Measurements from ENCODE around the gene GRM5.

DNA sequence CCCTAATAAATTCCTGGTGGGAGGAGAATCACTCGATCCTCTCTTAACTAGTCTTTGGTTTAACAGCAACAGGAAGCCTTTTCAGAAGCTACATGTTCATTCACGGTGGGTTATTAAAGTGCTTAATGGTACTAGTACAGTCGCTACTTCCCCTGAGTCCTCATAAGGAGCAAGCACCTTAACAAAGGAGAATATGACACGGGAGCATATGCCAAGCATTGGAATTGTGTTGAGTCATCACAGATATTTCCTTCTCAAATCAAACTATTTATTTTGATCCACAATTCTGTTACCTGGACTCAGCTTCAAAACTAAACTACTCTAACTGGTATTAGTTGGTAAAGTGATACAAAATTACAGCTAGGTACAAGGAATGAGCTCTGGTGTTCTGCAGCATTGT is 550.8 kb downstream of the GRM5 start:
- TF ChIP-seq, protein P1, sequence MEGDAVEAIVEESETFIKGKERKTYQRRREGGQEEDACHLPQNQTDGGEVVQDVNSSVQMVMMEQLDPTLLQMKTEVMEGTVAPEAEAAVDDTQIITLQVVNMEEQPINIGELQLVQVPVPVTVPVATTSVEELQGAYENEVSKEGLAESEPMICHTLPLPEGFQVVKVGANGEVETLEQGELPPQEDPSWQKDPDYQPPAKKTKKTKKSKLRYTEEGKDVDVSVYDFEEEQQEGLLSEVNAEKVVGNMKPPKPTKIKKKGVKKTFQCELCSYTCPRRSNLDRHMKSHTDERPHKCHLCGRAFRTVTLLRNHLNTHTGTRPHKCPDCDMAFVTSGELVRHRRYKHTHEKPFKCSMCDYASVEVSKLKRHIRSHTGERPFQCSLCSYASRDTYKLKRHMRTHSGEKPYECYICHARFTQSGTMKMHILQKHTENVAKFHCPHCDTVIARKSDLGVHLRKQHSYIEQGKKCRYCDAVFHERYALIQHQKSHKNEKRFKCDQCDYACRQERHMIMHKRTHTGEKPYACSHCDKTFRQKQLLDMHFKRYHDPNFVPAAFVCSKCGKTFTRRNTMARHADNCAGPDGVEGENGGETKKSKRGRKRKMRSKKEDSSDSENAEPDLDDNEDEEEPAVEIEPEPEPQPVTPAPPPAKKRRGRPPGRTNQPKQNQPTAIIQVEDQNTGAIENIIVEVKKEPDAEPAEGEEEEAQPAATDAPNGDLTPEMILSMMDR (IDR thresholded peaks at IDR 0.05) = no peak
- no peak for TF ChIP-seq POLR2A (IDR thresholded peaks at IDR 0.05)
